Measurements from ENCODE around the gene RUNX2.
"Not testable (repeated sequence)": the region's sequence is repeated elsewhere in the genome, so short reads cannot be mapped to it uniquely, and the experiment has no call there.

DNA sequence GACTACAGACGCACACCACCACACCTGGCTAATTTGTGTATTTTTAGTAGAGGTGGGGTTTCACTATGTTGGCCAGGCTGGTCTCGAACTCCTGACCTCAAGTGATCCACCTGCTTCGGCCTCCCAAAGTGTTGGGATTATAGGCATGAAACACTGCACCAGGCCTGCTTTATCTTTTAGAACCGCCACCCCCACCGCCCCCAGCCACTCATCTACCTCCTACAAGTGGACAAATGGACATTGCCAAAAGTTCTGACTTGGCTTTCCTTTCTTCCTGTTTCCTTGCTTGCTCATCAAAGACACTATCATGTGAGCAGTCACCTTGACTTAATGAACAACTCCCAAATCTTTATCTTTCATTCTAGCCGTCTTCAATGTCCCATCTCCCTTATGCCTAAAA, 139.3 kb downstream of the RUNX2 start:
- not testable (repeated sequence) for TF ChIP-seq CTCF, POLR2A (IDR thresholded peaks at IDR 0.05)
